NT2/D1 (cell line): ENCODE data around the gene DYNC2H1.

Experiments used
- DNase-seq: peaks from one replicate; pipeline ENCODE4 v3.0.0-alpha.2; 2011; ENCODE audit warnings: low read depth, low spot score
- H3K27me3 ChIP-seq: 2 replicates; pipeline ENCODE4 v1.6.0; 2011; ENCODE audit warnings: mild to moderate bottlenecking; ENCODE audit not compliant: insufficient read length, insufficient read depth
- H3K36me3 ChIP-seq: 2 replicates; pipeline ENCODE4 v1.6.1; 2011; ENCODE audit warnings: mild to moderate bottlenecking, low read length, mixed read lengths; ENCODE audit not compliant: insufficient read depth, insufficient read length
- H3K4me1 ChIP-seq: 2 replicates; pipeline ENCODE4 v1.5.1; 2011; ENCODE audit not compliant: insufficient read depth, insufficient read length
- H3K4me3 ChIP-seq: 2 replicates; pipeline ENCODE4 v1.5.1; 2011; ENCODE audit warnings: low read depth; ENCODE audit not compliant: insufficient read length
- H3K9ac ChIP-seq: 2 replicates; pipeline ENCODE4 v1.6.0; 2011; ENCODE audit warnings: low read depth; ENCODE audit not compliant: insufficient read length
- H3K9me3 ChIP-seq: 2 replicates; pipeline ENCODE4 v1.5.1; 2011; ENCODE audit warnings: mild to moderate bottlenecking, low read length; ENCODE audit not compliant: insufficient read depth
- SUZ12 ChIP-seq: IDR thresholded peaks from 2 replicates; pipeline ENCODE4 v1.6.1; 2011; ENCODE audit not compliant: insufficient read length, insufficient read depth; ENCODE audit errors: extremely low read depth
- YY1 ChIP-seq: IDR thresholded peaks from 2 replicates; pipeline ENCODE4 v1.6.1; 2011; ENCODE audit not compliant: insufficient read length, insufficient read depth
- ZNF274 ChIP-seq: IDR thresholded peaks from 2 replicates; pipeline ENCODE4 v1.6.1; 2011; ENCODE audit warnings: mild to moderate bottlenecking, low read depth, low read length

The DYNC2H1 gene

DNA sequence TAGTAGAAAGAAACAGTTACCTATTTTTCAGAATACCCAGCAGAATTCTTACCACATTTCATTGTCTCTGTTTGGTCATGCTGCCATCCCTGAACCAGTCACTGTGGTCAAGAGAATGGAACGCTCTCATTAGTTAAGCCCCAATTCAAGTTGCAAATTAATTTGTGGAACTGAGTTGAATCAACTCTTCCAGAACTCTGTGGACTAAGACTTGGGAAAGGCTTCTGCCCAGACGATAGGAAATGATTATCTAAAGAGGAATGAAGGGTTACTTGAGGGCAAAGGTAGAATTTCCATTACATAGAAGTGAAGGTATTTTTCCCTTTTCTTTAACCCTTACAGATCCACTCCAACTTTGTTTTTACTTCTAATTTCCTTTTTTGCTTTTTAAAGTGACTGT, 286.4 kb downstream of the DYNC2H1 start:
- no peaks in the 10 kb centered on the region for H3K36me3 ChIP-seq
- no peaks in the 10 kb centered on the region for H3K9me3 ChIP-seq
- DNase-seq: no peak
- no peaks in the 10 kb centered on the region for H3K4me1 ChIP-seq
- no peak overlapping the region for H3K9ac ChIP-seq
- no peak for TF ChIP-seq ZNF274
- no peak overlapping the region for H3K4me3 ChIP-seq
- no peaks in the 10 kb centered on the region for H3K27me3 ChIP-seq

GRCh38 chr11:103396237-103396636, 287.0 kb downstream of the DYNC2H1 start:
- H3K4me3 ChIP-seq: no peak overlapping the region
- no peak for TF ChIP-seq YY1
- TF ChIP-seq ZNF274: no peak
- no peak for TF ChIP-seq SUZ12
- no peak for DNase-seq
- H3K9ac ChIP-seq: no peak overlapping the region
- no peaks in the 10 kb centered on the region for H3K27me3 ChIP-seq
- H3K4me1 ChIP-seq: no peaks in the 10 kb centered on the region
- H3K36me3 ChIP-seq: no peaks in the 10 kb centered on the region
- no peaks in the 10 kb centered on the region for H3K9me3 ChIP-seq

DNA sequence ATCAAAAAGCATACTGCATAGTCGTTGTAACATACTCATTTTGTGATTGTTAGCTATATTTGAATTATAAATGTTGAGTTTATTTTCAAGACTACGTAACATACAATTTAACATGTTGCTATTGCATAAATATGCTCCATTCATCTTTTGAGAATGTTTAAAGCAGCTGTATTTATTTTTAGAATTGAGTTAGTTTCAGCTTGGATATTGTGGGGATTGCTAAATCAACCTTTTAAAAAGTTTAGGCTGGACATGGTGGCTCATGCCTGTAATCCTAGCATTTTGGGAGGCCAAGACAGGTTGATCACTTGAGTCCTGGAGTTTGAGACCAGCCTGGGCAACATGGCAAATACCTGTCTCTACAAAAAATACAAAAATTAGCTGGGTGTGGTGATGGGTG, 288.1 kb downstream of the DYNC2H1 start:
- TF ChIP-seq ZNF274 (no peak), YY1 (no peak), SUZ12 (no peak)
- Histone ChIP-seq H3K36me3 (no peaks in the 10 kb centered on the region), H3K27me3 (no peaks in the 10 kb centered on the region), H3K4me3 (no peak overlapping the region), H3K9ac (no peak overlapping the region), H3K4me1 (no peaks in the 10 kb centered on the region), H3K9me3 (no peaks in the 10 kb centered on the region)
- no peak for DNase-seq

GRCh38 chr11:103398829-103399228, 289.6 kb downstream of the DYNC2H1 start:
- Histone ChIP-seq H3K4me3 (no peak overlapping the region), H3K9me3 (no peaks in the 10 kb centered on the region), H3K36me3 (no peaks in the 10 kb centered on the region), H3K4me1 (no peaks in the 10 kb centered on the region), H3K9ac (no peak overlapping the region), H3K27me3 (no peaks in the 10 kb centered on the region)
- no peak for DNase-seq
- TF ChIP-seq ZNF274: no peak
- no peak for TF ChIP-seq YY1
- no peak for TF ChIP-seq SUZ12

DNA sequence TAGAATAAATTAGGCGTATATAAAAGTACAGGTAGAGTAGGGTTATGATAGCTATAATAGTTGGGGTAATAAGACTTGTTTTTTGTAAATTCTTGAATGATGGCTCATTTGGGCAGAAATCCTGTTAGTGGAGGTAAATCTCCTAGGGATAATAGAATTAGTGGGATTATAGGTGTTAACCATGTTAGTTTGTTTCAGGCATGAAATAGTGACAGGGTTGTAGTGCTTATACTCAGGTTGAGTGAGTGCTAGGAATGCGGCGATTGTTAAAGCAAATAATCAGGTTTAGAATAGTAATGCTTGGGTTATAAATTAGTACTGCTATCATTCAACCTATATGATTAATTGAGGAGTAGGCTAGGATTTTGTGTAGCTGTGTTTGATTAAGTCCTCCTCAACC, 297.1 kb downstream of the DYNC2H1 start:
- Histone ChIP-seq H3K4me3 (no peak overlapping the region), H3K27me3 (no peaks in the 10 kb centered on the region), H3K9ac (no peak overlapping the region), H3K36me3 (no peaks in the 10 kb centered on the region), H3K4me1 (no peaks in the 10 kb centered on the region), H3K9me3 (no peaks in the 10 kb centered on the region)
- TF ChIP-seq ZNF274 (no peak), YY1 (no peak), SUZ12 (no peak)
- DNase-seq: no peak

- no peak for DNase-seq
- H3K36me3 ChIP-seq: no peaks in the 10 kb centered on the region
- no peak for TF ChIP-seq ZNF274
- TF ChIP-seq YY1: no peak
- TF ChIP-seq SUZ12: no peak
- no peaks in the 10 kb centered on the region for H3K9me3 ChIP-seq
- H3K27me3 ChIP-seq: no peaks in the 10 kb centered on the region
- no peaks in the 10 kb centered on the region for H3K4me1 ChIP-seq
- H3K4me3 ChIP-seq: no peak overlapping the region
- H3K9ac ChIP-seq: no peak overlapping the region
These were observed 298.4 kb downstream of the DYNC2H1 start for GRCh38 chr11:103407641-103408040.

DNA sequence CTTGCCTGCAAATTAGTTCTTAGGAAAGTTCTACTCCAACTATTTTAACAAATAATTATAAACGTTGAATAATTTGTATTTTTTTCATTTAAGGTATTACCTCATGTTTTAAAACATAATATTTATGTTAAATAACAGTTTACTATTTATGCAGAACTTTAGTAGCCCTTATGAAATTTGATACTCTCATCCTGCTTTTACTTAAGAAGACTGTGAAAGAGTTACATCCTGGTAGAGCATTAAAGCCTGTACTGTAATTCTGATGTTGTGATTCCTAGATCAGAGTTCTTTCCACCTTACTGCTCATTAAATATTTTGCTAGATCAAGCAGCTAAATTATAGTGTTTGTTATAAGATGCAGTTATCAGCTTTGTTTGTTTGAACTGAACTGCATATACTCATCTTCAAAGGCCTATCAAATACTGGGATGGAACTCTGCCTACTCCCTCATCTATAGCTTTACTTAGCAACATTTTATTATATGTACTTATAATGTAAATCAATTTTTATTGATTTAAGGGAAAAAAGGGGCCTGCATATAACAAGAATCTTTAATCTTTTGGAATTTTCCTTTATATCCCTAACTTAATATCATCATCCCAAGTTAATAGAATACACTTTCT, 304.2 kb downstream of the DYNC2H1 start:
- no peak for DNase-seq
- Histone ChIP-seq H3K9me3 (no peaks in the 10 kb centered on the region), H3K27me3 (no peaks in the 10 kb centered on the region), H3K36me3 (no peaks in the 10 kb centered on the region), H3K9ac (no peak overlapping the region), H3K4me1 (no peaks in the 10 kb centered on the region), H3K4me3 (no peak overlapping the region)
- TF ChIP-seq YY1 (no peak), SUZ12 (no peak), ZNF274 (no peak)

GRCh38 chr11:103418014-103418413, 308.8 kb downstream of the DYNC2H1 start:
- Histone ChIP-seq H3K36me3 (no peaks in the 10 kb centered on the region), H3K27me3 (no peaks in the 10 kb centered on the region), H3K9me3 (no peaks in the 10 kb centered on the region), H3K4me3 (no peak overlapping the region), H3K9ac (no peak overlapping the region), H3K4me1 (no peaks in the 10 kb centered on the region)
- DNase-seq: no peak
- TF ChIP-seq SUZ12 (no peak), ZNF274 (no peak), YY1 (no peak)
